ENCODE measurements around the gene PAX7.

GRCh38 chr1:18630511-18631495 is at the start of gene PAX7:
- TF ChIP-seq MAX (IDR thresholded peaks at IDR 0.05) (no peak), EP300 (IDR thresholded peaks at IDR 0.05; ENCODE audit: borderline replicate concordance) (no peak), TCF12 (IDR thresholded peaks at IDR 0.05; ENCODE audit: low read depth) (no peak), USF1 (IDR thresholded peaks at IDR 0.05) (no peak), YY1 (IDR thresholded peaks at IDR 0.05; ENCODE audit: low read depth) (no peak), TAF1 (IDR thresholded peaks at IDR 0.05; ENCODE audit: low read depth) (no peak), RAD21 (IDR thresholded peaks at IDR 0.05; ENCODE audit: low read depth) (no peak), ZBTB7A (IDR thresholded peaks at IDR 0.05; ENCODE audit: low read depth) (no peak), CEBPB (IDR thresholded peaks at IDR 0.05) (no peak), FOXM1 (IDR thresholded peaks at IDR 0.05; ENCODE audit: borderline replicate concordance, low read depth) (no peak), EGR1 (IDR thresholded peaks at IDR 0.05) (no peak)
